Tibial artery (tissue), 4 donors: ENCODE data around the gene ASPSCR1.

Experiments
- DNase-seq, 2 donors: peaks; one replicate each; pipeline ENCODE4 v3.0.0-alpha.2; 2019
- H3K27ac ChIP-seq, 2 donors: fragments of 200-600 bp; sonication (generic) in 1 of 2; 1 replicate in 1 of 2; 2 replicates in 1 of 2; pipeline ENCODE4 v1.5.1; 2018 to 2019; ENCODE audit warnings: mild to moderate bottlenecking in 1 of 2
- H3K27me3 ChIP-seq, 2 donors: fragments of 200-600 bp; sonication (generic) in 1 of 2; one replicate each; pipeline versions ENCODE4 v1.5.1 to v1.6.0; 2016 to 2019
- H3K36me3 ChIP-seq, 3 donors: fragments of 200-600 bp; sonication (generic) in 2 of 3; one replicate each; pipeline ENCODE4 v1.5.1; 2016 to 2019; ENCODE audit warnings: mild to moderate bottlenecking in 2 of 3
- H3K4me1 ChIP-seq, 4 donors: fragments of 200-600 bp; sonication (generic) in 2 of 4; 1 replicate in 3 of 4; 2 replicates in 1 of 4; pipeline ENCODE4 v1.5.1; 2016 to 2019
- H3K4me3 ChIP-seq, 2 donors: fragments of 200-600 bp; sonication (generic) in 1 of 2; 1 replicate in 1 of 2; 2 replicates in 1 of 2; pipeline ENCODE4 v1.5.1; 2018 to 2019; ENCODE audit warnings: mild to moderate bottlenecking in 2 of 2
- H3K9me3 ChIP-seq, 3 donors: fragments of 200-600 bp; sonication (generic) in 1 of 3; one replicate each; pipeline ENCODE4 v1.5.1; 2016 to 2019
- CTCF ChIP-seq, 2 experiments: fragments of 200-600 bp in 1 of 2; fragments of 450-650 bp in 1 of 2; IDR thresholded peaks; one replicate each; pipeline ENCODE4 v1.5.1; 2017 to 2019; ENCODE audit warnings: antibody characterized with exemption in 2 of 2, mild to moderate bottlenecking in 1 of 2, moderate library complexity in 1 of 2
- intact Hi-C: fragments of 100-400 bp; cut with DNase I; formaldehyde crosslinking; loops from one replicate; pipeline ENCODE4 v1.15.0; 2023; ENCODE audit warnings: low total_unique reads

Gene ASPSCR1

GRCh38 chr17:81983011-81983638 lies 5.7 kb downstream of the ASPSCR1 start:
- Histone ChIP-seq H3K27ac (no peak overlapping the region), H3K4me1 (peaks cover 0 to 12% (median 8%) of the 10 kb centered on the region in 4 donors), H3K4me3 (no peak overlapping the region), H3K9me3 (no peaks in the 10 kb centered on the region), H3K36me3 (peaks cover 27 to 66% (median 37%) of the 10 kb centered on the region in 3 donors), H3K27me3 (no peaks in the 10 kb centered on the region)
- no peak for DNase-seq
- no peak for TF ChIP-seq CTCF (IDR thresholded peaks at IDR 0.05)
- intact Hi-C loops, result no loop called here

- Histone ChIP-seq H3K4me1 (peaks cover 0 to 5% (median 3%) of the 10 kb centered on the region in 4 donors), H3K4me3 (no peak overlapping the region), H3K36me3 (peaks cover 27 to 72% (median 37%) of the 10 kb centered on the region in 3 donors), H3K9me3 (no peaks in the 10 kb centered on the region), H3K27me3 (no peaks in the 10 kb centered on the region), H3K27ac (no peak overlapping the region)
- intact Hi-C loops, result no loop called here
- no peak for TF ChIP-seq CTCF (IDR thresholded peaks at IDR 0.05)
- DNase-seq, result no peak
Observed at GRCh38 chr17:81983639-81984373, 6.4 kb downstream of the ASPSCR1 start.

GRCh38 chr17:81984773-81985410 lies 7.5 kb downstream of the ASPSCR1 start:
- H3K27ac ChIP-seq, result no peak overlapping the region
- H3K4me3 ChIP-seq, result no peak overlapping the region
- intact Hi-C loops, result no loop called here
- H3K4me1 ChIP-seq, result no peaks in the 10 kb centered on the region
- H3K27me3 ChIP-seq, result no peaks in the 10 kb centered on the region
- DNase-seq, result no peak
- no peak for TF ChIP-seq CTCF (IDR thresholded peaks at IDR 0.05)
- H3K36me3 ChIP-seq, result peaks cover 27 to 69% (median 37%) of the 10 kb centered on the region in 3 donors
- H3K9me3 ChIP-seq, result no peaks in the 10 kb centered on the region

- peaks cover 27 to 61% (median 37%) of the 10 kb centered on the region in 3 donors for H3K36me3 ChIP-seq
- no peak for TF ChIP-seq CTCF (IDR thresholded peaks at IDR 0.05)
Observed at GRCh38 chr17:81986606-81987005, 9.2 kb downstream of the ASPSCR1 start.

GRCh38 chr17:81987161-81987770 lies 9.8 kb downstream of the ASPSCR1 start:
- TF ChIP-seq CTCF (IDR thresholded peaks at IDR 0.05), result no peak
- intact Hi-C loops, result no loop called here
- Histone ChIP-seq H3K27ac (no peak overlapping the region), H3K36me3 (peaks cover 27 to 61% (median 37%) of the 10 kb centered on the region in 3 donors), H3K4me1 (peaks cover 0 to 16% (median 13%) of the 10 kb centered on the region in 4 donors), H3K9me3 (no peaks in the 10 kb centered on the region), H3K27me3 (no peaks in the 10 kb centered on the region), H3K4me3 (no peak overlapping the region)
- no peak for DNase-seq

More at GRCh38 chr17:81986606-81987005, 9.2 kb downstream of the ASPSCR1 start:
- intact Hi-C loops, result no loop called here
- H3K4me1 ChIP-seq, result peaks cover 0 to 9% (median 7%) of the 10 kb centered on the region in 4 donors
- no peaks in the 10 kb centered on the region for H3K9me3 ChIP-seq
- H3K27ac ChIP-seq, result no peak overlapping the region
- no peak for DNase-seq
- no peaks in the 10 kb centered on the region for H3K27me3 ChIP-seq
- no peak overlapping the region for H3K4me3 ChIP-seq
